Measurements from ENCODE around the gene IL17RC. TPM values are rescaled to one million over a fixed set of nuclear protein-coding genes. Genes with fewer than 3 reads are reported as not detected.

IL17RC gene
- total RNA-seq = 22.2 and 32.3 TPM in 2 replicates

GRCh38 chr3:9916734-9917680 is at the start of gene IL17RC:
Gene IL17RC, plus strand, starts transcription at chr3:9917098. Its CDS starts 218 bp downstream, at chr3:9917316.

GRCh38 chr3:9879830-9880549 is 36.9 kb upstream of the IL17RC start, which contains the start of gene CIDEC:
Gene CIDEC, minus strand, starts transcription at chr3:9880253. Its CDS starts 1,767 bp downstream, at chr3:9878486.

GRCh38 chr3:9890249-9891071 is 26.4 kb upstream of the IL17RC start, which contains the start of gene JAGN1:
Gene JAGN1, plus strand, starts transcription at chr3:9890610. Its CDS starts 113 bp downstream, at chr3:9890723.

GRCh38 chr3:9902372-9903237 is 14.3 kb upstream of the IL17RC start, which contains the start of gene IL17RE:
Gene IL17RE, plus strand, starts transcription at chr3:9902848. Its CDS starts 85 bp downstream, at chr3:9902933.

GRCh38 chr3:9933561-9934234 is 16.8 kb downstream of the IL17RC start, which contains the start of gene CRELD1:
Gene CRELD1, plus strand, starts transcription at chr3:9933834. Its CDS starts 605 bp downstream, at chr3:9934439.

GRCh38 chr3:9951962-9952805 is 35.3 kb downstream of the IL17RC start, which contains the start of gene PRRT3:
Gene PRRT3, minus strand, starts transcription at chr3:9952408. Its CDS starts 2,293 bp downstream, at chr3:9950115.

Other genes starting within 250 kb of the IL17RC start
- gene CPNE9, start 213.3 kb upstream of the IL17RC start, total RNA-seq = not detected in 2 replicates
- gene BRPF1, start 185.4 kb upstream of the IL17RC start, total RNA-seq = 14.5 and 19.6 TPM in 2 replicates
- 16.4 and 19.8 TPM in 2 replicates for gene OGG1, start 167.1 kb upstream of the IL17RC start, total RNA-seq
- 37.5 and 40.3 TPM in 2 replicates for gene CAMK1, start 147.2 kb upstream of the IL17RC start, total RNA-seq
- gene TADA3, start 124.6 kb upstream of the IL17RC start, total RNA-seq = 63.9 and 89.1 TPM in 2 replicates
- gene ARPC4, start 124.0 kb upstream of the IL17RC start, total RNA-seq = 147 and 160 TPM in 2 replicates
- gene TTLL3, start 106.8 kb upstream of the IL17RC start, total RNA-seq = 19.8 and 28.8 TPM in 2 replicates
- 17.5 and 22.3 TPM in 2 replicates for gene RPUSD3, start 73.1 kb upstream of the IL17RC start, total RNA-seq
- not detected in 2 replicates for gene CIDEC, start 36.8 kb upstream of the IL17RC start, total RNA-seq
- 23.5 and 23.8 TPM in 2 replicates for gene JAGN1, start 26.5 kb upstream of the IL17RC start, total RNA-seq
- gene IL17RE, start 14.2 kb upstream of the IL17RC start, total RNA-seq = 0.89 and 2.1 TPM in 2 replicates
- gene CRELD1, start 16.7 kb downstream of the IL17RC start, total RNA-seq = 76.0 and 154 TPM in 2 replicates
- 3.9 and 4.7 TPM in 2 replicates for gene PRRT3, start 35.3 kb downstream of the IL17RC start, total RNA-seq
- gene EMC3, start 69.7 kb downstream of the IL17RC start, total RNA-seq = 61.7 and 97.5 TPM in 2 replicates
- 3.1 and 7.4 TPM in 2 replicates for gene FANCD2, start 109.3 kb downstream of the IL17RC start, total RNA-seq
- not detected in 2 replicates for gene FANCD2OS, start 191.2 kb downstream of the IL17RC start, total RNA-seq
- 80.3 and 90.6 TPM in 2 replicates for gene BRK1, start 198.6 kb downstream of the IL17RC start, total RNA-seq
- gene VHL, start 224.7 kb downstream of the IL17RC start, total RNA-seq = 36.3 and 37.2 TPM in 2 replicates
- gene IRAK2, start 247.8 kb downstream of the IL17RC start, total RNA-seq = 5.9 and 22.7 TPM in 2 replicates